ENCODE results near the gene G3BP1.
A peak's percentile ranks its signal among the peaks of the same experiment; 100 is the strongest.
"Not testable (repeated sequence)": the region's sequence is repeated elsewhere in the genome, so short reads cannot be mapped to it uniquely, and the experiment has no call there.

Gene G3BP1

DNA sequence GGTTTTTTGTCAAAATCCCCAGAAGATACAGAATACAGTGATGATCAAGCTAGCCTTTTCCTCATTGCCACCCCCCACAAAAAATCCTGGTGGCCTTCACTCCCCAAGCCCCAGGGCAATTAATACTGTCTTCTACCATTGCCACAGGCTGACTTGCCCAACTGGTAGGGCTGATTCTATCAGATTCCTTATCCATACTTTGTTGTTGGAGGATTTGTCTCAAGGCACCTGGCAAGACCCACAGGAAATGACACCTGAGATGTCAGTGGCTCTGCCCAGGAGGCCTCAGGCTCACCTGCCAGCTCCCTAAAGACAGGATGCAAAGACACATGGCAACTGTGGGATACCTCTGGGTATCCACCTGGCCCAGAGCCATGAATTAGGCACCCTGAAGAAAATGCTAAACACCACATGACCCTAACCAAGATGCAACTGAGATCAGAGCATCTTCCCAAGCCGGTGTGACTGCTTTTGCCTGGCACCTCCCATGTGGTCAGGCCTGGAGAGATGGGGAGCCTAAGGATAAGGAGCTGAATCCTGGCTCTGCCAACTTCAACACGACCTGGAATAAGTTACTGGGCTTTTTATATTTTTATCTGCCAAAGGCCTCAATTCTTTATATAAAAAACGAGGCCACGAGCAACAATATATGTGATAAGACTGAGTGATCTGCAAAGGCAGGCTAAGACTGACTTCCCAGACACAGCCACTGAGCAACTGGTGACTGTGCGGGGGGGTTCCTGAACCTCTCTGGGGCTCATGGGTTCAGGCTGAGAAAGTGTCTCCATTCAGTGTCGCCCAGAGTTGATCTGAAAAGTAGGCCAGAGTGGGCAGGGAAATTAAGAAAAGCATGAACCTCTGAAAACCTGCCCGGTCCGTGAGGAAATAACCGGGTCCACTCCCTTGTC lies 14.3 kb upstream of the G3BP1 start:
- DNase-seq = no peak

DNA sequence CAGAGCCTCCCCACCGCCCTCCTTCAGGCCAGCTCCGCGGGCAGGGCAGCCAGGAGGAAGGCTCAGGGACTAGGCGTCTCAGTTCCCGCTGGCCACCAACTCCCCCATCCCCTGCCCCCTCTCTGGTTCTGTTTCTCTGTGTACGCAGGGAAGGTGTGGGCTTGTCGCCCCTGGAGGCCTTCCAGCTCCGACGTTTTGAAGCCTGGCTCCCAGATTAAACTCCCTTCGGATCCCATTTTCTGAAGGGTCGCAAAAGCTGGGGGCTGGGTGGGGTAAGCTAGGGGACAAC lies 13.7 kb upstream of the G3BP1 start:
- no peak for DNase-seq

DNA sequence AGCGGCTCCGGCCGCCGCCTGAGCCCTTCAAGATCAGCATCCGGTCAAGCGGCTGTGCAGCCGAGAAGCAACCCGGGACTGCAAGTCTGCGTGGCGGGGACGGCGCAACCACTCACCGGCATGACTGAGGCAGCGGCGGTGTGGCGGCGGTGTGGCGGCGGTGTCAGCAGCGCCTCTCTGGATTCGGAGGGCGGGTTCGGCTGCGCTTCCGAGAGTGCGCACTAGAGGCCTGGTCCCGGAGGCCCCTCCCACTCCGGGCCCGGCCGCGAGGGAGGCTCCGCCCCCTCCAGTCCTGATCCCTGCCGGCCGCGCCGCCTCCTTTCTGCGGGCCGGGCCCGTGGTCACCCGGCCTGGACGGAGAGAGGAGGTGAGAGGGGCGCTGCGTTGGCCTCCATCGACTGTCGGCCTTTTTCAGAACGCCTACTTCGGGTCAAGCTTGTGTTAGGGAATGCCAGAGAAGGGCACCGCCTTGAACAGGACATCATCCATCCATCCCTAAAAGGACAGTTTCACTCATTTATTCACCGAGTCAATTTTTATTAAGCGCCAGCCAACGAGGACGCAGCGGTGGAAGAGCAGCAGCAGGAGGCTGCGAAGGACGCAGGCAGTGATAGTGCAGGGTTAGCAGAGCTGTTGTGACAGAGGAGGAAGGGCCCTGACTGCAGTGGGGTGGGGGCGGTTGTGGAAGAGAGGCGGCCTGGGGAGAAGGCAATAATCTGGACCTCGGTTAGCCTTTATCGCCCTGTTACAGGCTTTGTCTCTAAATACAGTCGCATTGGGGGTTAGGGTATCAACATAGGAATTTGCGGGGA lies 13.1 kb upstream of the G3BP1 start, which contains the start of gene ATOX1:
Gene ATOX1, minus strand, starts transcription at position 202 of the 812 bp plus-strand sequence. Its CDS starts 80 bp downstream, at position 122.
- peak; percentile 68 for DNase-seq

DNA sequence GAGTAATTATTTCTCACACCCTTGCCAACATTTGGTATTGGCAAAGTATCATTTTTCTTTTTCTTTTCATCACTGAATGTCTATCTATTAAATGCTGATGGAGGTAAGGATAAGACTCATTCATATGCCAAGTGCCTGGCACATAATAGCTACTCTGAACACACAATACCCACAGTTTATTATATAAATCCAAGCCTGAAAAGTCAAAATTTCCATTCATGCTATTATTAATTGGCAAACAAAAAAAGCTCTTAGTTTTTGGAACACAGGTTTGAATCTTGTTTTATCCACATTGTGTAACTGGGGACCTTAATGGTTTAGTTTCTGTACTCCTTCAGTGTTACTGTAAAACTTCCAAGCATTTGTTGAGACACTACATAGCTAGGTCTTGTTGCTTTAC lies 7.0 kb upstream of the G3BP1 start:
- no peak for DNase-seq

DNA sequence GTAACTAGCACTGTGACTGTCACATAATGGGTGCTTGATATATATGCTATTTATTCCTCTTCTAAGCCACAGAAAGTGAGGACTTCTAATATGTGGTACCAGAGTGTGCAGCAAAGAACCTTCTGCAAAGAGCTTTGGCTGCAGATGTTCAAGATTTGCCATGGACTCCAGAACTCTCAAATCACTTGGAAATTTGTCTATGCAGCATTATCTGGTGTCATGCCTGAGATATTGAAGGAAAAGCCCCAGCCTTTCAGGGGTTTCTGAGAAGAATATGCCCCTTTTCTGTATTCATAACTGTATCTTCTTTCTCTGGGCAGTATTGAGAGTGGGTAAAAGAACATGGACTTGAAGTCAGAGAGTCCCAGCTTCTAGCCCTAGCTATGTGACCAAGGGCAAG lies 4.8 kb upstream of the G3BP1 start:
- no peak for DNase-seq

DNA sequence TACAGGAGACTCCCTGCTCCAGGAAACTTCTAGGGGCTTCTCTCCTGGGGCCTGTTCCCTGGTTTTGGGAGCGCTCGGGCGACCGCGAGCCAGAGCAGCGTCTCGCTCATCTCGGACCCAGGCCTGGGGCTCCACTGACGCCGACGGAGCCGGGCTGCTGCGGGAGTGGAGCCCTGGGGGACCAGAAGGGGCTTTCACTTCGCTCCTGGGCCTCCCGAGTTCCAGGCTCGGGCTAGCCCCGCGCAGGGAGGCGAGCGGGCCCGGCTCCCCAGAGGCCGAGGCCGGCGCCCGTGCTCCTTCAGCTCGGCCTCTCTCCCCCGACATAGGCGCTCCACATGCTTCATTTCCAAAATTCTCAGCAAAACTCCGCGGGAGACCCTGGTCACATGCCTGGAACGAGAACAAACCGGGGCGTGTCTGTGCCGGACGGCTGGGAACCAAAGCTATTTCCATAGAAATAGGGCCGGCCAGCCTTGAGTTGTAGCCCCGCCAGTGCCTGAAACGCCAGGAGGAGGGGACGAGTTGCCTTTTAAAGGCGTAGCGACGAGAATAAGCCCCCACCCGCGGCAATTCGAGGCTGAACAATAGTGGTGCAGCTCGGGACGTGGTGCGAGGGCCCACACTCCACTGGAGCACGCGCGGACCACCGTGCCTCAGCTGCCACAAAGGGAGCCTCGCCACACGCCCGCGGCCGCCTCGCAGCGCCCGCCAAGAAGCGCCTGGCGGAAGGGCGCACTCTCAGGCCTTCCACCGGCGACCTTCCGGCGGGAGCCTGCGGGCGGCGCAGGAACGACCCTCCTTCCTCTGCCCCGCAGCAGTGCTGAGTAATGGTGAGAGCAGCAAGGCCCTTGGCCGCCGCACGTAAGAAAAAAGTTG lies 1.1 kb upstream of the G3BP1 start:
- peak; percentile 29 for DNase-seq

DNA sequence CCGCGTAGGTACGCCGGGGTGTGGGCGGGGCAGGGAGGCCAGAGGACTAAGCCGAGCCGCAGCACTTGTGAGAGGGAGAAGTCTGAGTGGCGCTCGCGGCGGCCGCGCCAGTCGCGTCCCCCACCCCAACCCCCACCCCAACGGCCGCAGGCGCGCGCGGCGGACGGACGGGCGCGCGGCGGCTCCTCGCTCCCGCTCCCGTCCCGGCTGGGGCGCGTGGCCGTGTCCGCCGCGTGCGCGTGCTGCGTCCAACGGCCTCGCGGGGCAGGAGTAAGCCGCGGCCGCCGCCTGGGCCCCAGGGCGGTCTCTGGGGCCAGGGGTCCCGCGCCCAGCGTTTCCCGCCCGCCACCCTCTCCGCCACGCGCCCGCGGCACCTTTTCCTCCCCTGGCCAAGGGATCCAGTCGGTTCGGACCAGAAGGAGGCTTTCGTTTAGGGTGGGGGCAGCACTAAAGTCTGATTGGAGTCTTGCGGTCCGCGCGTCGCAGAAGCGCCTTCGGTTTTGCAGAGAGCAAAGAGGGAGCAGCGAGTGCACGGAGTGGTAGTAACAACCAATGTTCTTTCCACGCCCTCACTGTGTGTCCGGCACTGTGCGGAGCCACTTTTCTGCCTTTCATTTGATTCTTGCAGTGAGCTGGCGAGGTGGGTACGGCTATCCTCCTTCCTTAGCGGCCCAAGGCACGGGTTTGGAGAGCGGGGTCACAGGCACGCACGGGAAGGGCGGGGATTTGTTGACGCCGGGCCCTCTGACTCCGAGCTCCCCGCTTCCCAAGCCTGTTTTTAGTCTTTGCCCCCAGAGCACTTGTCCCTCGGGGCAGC lies 483 bp downstream of the G3BP1 start:
- DNase-seq = peak; percentile 19

DNA sequence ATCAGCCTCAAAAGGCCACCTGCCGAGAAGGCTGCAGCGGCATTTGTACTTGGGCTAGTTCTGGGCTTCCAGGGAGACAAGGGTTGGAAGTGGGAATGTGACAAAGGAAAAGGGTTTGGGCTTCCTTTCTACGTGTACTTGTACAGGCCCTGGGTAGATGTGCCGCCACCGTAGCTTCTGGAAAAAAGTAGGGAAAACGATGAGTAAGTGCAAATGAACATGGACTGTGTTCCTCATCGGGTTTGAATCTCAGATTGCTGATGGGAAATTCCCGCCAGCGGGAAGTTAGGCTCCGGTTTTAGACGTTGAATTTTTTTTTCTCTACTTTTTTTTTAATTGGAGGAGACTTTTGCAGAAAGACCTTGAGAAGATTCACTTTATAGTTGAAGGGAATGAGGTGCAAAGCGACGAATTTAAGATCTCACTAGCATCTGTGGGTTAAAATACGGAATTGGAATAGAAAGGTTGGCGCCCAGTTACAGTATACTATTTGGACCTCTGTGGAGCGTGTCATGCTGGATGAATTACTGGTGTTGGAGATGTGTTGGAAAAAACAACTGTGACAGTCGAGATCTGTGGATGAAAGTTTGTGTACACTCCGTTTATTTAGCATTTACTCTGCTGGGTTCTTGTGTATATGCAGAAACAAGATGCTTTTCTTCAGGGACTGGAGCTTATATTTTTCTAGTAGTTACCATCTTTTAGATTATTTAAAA lies 1.2 kb downstream of the G3BP1 start:
- peak; percentile 19 for DNase-seq

DNA sequence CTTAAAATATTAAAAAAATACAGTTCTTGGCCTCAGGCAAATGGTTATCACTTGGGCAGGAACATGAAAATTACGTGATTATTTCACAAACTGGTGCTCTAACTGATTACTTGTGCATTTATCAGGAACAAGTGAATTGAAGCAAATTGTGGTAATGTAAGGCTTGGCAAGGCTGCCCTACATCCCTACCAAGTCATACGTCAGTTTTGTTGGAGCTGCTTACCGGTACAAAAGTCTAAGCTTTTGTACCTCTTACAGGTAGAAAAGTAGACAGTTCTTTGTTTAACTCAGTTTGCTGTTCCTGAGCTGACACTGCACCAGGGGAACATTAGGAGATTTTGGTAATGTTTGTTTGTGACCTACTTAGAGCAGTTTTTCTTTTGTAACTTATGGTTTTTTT lies 2.2 kb downstream of the G3BP1 start:
- DNase-seq = no peak

DNA sequence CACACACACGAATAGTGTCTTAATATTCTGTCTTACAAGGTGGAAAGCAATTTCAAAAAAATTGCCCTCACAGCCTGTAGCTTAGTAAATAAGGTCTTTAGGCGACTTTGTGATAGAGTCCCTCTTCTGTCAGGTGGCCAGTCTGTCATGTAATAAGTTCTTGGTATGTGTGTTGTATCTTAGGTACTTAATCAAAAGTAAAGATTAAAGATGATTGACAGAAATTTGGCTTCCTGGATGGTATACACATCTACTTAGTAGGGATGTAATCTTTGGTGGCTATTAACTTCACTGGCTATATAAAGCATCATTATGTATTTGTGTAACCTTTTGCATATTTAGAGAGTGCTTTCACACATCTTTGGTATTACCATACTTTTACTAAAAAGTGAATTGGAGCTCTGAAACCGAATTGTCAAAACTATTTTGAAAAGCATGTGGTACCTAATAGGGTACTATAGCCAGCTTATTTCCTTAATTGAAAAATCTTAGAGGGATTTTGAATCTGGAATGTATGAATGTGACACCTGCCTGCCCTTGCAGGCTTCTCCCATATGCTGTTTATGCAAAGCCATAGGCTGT lies 3.4 kb downstream of the G3BP1 start:
- DNase-seq = no peak

DNA sequence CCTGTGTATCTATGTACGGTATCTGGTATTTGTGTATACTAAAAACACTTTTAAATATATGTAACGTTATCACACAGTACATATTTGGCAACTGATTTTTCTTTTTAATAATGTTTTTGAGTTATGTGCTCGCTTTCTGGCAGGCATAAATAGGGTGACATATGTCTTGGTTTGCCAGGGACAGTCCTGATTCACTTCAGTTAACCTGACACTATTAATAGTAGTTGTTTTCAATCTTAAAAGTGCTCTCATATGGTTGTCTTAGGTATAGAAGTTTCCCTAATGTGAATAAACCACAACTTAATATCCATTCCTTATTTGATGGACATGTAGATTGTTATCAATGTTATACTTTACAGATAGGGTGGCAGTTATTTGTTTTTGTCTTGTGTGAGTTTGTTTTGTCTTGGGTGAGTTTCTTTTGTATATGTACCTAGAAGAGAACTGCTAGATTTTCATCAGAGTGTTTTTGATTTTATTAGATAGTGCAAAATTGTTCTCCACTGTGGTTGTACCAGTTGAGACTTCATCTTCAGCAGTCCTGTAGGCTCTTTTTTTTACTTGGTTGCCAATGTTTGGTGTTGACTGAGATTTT lies 7.9 kb downstream of the G3BP1 start:
- no peak for DNase-seq

DNA sequence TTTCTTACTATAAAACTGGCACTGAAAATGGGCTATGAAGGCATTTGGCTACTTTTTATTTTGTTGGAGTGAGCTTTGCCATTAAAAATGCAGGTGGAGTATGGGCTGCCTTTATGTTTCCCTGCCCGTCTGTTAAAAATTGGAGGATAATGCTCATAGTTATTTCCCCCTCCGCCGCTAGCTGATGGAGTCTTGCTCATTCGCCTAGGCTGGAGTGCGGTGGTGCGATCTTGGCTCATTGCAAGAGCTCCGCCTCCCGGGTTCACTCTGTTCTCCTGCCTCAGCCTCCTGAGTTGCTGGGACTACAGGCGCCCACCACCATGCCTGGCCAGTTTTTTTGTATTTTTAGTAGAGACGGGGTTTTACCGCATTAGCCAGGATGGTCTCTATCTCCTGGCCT lies 8.6 kb downstream of the G3BP1 start:
- DNase-seq = no peak

DNA sequence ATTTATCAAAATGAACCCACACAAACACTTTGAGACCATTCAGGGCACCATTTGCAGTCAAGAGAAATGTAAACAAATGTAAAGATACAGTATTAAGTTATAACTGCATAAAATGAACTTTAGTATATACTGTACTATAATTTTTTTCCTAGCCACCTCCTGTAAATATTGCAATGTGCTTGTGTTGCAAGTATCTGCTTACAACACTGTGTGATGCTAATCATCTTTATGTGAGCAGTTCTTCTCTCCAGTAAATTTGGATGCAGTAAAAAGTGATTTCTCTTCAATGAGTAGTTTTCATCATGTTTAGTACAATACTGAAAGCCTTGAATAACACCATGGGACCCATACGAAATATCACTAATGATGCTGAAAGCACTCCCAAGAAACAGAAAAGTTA lies 9.4 kb downstream of the G3BP1 start:
- no peak for DNase-seq

DNA sequence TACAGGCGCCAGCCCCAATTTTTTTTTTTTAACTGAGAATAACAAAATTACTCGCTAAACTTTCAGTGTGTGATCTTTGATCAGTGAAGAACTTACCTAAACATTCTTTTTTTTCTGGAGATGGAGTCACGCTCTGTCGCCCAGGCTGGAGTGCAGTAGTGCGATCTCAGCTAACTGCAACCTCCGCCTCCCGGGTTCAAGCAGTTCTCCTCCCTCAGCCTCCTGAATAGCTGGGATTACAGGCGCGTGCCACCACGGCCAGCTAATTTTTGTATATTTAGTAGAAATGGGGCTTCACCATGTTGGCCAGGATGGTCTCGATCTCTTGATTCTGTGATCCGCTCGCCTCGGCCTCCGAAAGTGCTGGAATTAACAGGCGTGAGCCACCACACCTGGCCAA lies 11.9 kb downstream of the G3BP1 start:
- not testable (repeated sequence) for DNase-seq

DNA sequence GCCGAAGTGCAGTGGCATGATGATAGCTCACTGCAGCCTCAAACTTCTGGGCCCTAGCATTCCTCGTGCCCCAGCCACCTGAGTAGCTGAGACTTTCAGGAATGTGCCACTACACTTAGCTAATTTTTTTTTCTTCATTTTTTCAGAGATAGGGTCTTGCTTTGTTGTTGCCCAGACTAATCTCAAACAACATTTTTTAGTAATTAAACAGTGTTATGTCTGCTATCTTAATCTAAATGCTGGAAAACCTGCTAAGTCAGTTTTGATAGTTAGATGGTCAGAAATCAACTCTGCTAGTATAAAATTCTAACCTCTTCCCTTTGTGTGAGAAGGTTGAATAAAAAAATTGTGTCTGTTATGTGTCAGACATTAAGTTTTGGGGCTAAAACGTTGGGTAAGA lies 12.4 kb downstream of the G3BP1 start:
- no peak for DNase-seq

DNA sequence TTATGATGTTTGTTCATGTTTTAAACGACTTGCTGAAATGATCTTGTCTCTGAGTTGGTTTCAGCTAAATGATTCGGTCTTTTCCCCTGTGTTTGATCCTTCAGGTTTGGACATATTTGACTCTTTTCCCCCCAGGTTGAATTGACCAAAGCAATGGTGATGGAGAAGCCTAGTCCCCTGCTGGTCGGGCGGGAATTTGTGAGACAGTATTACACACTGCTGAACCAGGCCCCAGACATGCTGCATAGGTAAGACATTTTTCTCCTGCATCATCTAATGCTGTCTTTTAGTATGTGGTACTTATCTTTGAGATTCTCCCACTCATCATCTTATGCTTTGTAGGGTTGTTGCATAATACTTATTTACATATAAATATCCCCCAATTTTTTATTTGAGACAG lies 14.7 kb downstream of the G3BP1 start:
- DNase-seq = no peak

DNA sequence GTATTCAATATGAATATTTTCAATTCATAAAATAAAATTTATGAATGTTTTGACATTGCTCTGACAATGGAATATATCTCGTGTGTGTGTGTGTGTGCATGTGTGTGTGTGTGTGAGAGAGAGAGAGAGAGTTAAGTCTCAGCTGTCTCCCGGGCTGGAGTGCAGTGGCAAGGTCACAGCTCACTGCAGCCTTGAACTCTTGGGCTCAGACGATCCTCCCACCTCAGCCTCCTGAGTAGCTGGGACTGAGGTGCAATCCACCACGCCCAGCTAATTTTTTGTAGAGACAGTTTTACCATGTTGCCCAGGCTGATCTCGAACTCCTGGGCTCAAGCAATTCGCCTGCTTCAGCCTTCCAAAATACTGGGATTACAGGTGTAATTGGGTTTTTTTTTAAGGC lies 16.1 kb downstream of the G3BP1 start:
- DNase-seq = no peak

DNA sequence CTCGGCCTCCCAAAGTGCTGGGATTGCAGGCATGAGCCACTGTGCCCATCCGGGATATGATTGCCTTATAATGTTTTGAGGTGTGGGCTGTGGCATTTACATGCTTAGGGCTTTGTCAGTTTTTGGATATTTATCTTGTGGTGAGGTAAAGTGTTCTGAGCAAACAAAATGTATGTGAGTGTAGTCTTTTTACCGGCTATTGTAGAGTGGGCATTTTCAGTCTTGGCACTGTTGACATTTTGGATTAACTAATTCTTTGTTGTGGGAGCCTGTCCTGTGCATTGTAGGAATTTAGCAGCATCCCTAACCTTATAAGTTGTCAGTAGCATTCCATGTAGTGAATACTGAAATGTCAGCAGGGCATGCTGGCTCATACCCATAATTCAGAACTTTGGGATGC lies 21.6 kb downstream of the G3BP1 start:
- DNase-seq = no peak

DNA sequence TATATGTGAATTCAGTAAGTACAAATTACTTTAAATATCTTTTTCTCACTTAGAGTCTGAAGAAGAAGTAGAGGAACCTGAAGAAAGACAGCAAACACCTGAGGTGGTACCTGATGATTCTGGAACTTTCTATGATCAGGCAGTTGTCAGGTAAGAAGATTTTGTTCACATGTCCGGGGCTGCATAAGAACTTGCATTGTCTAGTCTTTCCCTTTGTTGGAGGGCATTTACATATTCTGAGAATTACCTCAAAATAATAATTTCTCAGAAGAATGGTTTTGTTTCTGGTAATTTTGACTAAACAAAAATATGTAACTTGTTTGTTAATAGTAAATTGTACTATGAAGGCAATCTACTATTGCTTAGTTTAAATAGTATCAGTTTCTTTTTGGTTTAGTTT lies 23.7 kb downstream of the G3BP1 start:
- DNase-seq = no peak

DNA sequence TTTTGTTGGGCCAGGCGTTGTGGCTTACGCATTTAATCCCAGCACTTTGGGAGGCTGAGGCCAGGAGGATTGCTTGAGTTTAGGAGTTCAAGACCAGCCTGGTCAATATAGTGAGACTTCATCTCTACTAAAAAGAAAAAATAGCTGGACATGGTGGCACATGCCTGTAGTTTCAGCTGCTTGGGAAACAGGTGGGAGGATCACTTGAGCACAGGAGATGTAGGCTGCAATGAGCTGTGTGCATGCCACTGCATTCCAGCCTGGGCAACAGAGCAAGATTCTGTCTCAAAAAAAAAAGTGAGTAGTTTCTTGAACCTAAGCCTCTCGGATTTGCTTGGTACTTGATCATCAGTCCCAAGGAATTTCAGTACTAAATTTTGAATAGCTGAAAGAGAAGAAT lies 26.9 kb downstream of the G3BP1 start:
- DNase-seq = no peak

DNA sequence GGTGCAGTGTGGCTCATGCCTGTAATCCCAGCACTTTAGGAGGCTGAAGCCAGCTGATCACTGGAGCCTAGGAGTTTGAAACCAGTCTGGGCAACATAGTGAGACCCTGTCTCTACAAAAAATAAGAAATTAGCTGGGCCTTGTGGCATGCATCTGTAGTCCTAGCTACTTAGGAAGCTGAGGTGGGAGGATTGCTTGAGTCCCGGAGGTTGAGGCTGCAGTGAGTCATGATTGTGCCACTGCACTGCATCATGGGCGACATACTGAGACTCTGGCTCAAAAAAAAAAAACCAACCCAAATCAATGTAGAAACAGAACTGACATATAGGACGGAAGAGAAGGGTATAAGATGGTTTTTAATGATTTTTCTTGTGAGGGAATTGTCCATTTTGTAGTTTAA lies 27.7 kb downstream of the G3BP1 start:
- no peak for DNase-seq

Measured in DMS79 treated with DMSO at 0.1 percent for 48 hours (cell line).